Bladder microvascular endothelial cell (primary cell): ENCODE measurements around the gene CHRNE. TPM values are rescaled to one million over a fixed set of nuclear protein-coding genes. Genes with fewer than 3 reads are reported as not detected.

Experiments used
- total RNA-seq: library from RNA; depleted of rRNA; stranded (reverse); fragments of >200 nt; gene quantifications from 2 replicates; pipeline ENCODE4 v1.2.3, GENCODE V29; 2014

Gene CHRNE
- 0.31 and 0.32 TPM in 2 replicates for total RNA-seq

DNA sequence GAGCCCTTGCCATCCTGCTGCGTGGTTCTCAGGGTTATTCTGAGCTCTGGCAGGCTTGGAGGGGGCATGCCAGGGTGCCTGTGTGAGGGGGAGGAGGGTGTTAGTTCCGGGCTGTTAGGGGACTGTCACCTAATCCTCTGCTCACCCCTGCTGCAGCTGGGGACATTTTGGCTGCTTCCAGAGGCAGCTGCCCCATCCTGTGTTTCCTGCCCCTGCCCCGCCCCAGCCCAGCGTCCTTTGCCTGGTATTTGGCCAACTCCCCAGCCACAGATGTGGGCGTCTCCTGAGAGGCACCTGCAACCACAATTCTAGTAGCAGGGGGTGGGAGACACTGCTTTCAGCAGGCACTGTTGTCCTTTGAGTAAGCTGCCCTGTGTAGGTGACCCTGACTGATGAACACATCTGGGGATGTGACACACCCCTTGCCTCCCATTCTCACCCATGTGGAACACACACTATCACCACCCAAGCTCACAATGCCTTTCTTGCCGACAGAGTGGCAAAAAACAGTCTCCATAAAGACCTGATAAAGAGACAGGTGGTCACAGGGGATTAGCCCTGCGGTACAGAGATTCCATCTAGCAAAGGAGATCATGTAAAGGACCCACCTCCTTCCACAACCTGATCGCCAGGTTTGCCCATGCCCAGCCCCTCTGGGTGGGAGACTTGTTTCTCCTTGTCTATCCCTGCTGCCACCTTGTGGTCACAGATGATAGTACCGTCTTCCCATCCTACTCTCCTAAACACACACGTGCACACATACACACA lies at the start of gene CHRNE:
TSS of gene CHRNE (minus strand) at position 48 of the 768 bp plus-strand sequence. CDS start at position 13, 35 bp downstream.

DNA sequence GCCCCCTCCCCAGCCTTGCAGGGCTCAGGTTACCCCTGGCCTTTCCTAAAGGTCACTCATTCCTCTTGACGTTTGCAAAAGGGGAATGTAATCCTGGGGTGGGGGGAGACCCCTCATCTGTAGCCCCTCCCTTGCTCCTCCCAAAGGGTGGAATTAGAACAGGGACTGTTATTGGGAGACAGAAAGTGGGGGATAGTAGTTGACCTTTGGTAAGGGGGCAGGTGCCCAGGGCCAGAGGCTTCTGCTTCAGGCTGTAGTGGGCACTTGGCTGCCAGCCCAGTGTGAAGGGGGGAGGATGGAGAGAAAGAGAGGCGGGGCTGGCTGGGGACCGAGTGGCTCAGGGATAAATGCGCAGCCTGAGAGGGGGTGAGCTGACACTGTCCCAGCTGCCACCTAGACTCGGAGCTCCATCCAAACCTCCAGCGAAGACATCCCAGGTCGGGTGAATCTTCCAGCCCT lies 47.9 kb upstream of the CHRNE start, which contains the start of gene ENO3:
TSS of gene ENO3 (plus strand) at position 374 of the 459 bp plus-strand sequence. CDS start 711 bp downstream, outside the sequence.

DNA sequence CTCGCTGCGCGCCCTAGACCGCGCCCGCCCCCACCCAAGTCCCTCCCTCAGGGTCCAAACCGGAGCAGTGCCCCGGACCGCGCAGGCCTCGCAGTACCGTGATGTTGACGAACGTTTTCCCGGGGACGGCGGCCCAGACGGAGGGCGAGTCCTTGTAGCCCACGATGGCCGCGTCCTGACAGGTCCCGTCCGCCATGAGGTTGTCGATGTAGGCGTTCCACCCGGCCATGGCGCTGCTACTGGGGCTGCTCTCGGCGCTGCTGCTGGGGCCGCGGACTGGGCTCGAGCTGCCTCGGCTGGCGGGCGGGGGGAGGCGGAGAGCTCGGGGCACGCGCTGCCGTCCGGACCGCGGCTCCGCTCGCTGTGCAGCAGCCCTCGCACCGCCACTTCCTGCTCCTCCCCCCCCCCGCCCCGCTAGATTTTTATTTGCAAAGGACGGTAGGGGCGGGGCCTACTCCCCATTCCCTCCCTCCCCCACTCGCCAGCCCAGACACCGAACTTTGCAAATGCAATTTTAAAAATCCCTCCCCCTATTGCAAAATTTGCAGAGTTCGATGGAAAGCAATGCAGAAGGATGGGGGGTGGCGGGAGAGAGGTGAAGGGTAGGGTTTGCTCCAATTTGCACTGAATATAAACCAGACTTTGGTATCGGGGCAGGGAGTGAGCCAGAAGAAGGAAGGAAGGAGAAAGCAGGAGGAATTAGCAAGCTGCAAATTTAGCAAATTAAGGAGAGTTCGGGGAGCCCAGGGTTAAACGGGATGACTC lies 45.5 kb upstream of the CHRNE start, which contains the start of gene PFN1:
TSS of gene PFN1 (minus strand) at position 365 of the 765 bp plus-strand sequence. CDS start at position 229, 136 bp downstream.

DNA sequence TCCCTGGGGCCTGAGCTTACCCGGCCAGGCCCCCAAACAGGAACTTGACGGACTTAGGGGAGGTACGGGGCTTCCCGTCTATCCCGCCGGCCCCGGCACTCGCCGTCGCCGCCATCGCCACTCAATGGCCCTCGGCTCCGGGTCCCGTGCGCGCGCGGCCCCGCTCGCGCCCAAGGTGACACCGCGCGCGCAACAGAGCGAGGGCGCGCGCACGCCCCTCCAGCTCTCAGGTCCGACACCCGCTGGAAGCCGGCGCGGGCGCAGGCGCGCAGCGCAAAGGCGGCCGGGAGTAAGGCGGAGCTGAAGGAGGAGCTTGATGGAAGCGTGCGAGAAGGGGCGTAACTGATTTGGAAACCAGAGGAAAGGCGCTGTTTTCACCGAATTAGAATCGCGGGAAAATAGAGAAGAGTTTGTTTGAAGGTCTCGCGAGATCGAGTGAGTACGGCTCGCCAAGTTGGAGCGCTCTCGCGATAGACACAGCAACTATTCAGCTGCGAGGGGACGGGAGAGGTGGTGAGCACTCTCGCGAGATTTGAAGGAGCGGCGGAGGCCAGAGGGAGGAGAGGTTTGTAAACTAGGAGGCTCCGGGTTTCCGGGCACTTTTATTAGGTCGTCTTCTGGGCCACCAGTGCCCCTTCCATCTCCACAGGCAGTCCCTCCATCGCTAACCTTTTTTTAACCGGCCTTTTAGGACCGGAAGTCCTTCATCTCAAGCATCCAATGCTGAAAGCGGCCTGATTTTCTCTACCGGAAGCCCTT lies 37.1 kb upstream of the CHRNE start, which contains the start of the genes RNF167 and SLC25A11:
TSS of gene RNF167 (plus strand) at position 473 of the 759 bp plus-strand sequence. CDS start 642 bp downstream, outside the sequence.
TSS of gene SLC25A11 (minus strand) at position 251 of the 759 bp plus-strand sequence. CDS start at position 115, 136 bp downstream.

DNA sequence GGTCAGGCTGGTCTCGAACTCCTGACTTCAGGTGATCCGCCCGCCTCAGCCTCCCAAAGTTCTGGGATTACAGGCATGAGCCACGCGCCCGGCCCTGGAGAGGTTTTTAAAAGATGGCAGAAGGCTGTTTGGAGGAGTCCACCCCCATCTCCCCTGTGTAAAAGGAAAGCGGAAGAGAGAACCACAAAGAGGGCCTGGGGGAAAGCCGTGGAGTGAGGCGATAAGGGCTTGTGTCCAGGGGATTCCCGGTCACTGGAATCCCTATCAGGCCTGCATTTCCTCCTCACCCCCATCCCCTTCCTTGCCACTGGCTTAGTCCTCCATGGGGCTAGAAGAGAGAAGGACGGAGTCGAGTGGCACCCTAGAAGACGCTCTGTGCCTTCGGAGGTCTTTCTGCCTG lies 29.1 kb upstream of the CHRNE start, which contains the start of gene GP1BA:
TSS of gene GP1BA (plus strand) at position 315 of the 400 bp plus-strand sequence. CDS start 328 bp downstream, outside the sequence.

DNA sequence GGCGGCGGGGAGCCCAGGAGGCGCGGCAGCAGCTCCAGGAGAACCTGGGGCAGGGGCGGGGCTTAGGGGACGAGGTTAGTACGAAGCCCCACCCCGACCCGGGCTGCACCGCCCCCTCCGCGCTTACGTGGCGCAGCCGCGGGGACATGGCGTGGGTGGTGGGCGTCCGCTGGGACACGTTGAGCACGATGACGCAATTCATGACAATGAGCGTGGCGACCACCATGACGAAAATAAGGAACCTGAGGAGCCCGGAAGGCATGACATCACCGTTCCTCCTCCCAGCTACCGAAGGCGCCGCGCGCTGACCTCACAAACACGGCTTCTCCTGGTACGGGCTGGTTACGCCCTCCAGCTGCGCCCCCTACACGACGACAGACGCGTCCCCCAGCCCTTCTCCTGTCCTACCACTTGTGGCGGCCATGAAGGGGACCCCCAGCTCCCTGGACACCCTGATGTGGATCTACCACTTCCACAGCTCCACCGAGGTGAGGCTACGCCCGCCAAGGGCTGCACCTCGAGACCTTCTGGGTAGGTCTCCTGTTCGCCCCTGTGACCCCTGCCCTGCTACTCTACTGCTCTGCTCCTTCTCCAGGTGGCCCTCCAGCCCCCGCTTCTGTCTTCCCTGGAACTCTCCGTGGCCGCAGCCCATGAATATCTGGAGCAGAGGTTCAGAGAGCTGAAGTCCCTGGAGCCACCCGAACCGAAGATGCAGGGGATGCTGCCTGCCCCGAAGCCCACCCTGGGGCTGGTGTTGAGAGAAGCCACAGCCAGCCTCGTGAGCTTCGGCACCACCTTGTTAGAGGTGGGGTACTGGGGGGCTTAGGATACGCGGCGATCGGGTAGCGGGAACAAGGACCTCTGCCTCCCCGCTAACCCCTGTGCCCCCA lies 3.3 kb downstream of the CHRNE start, which contains the start of gene C17orf107:
TSS of gene C17orf107 (plus strand) at position 196 of the 890 bp plus-strand sequence. CDS start at position 423, 227 bp downstream.

Other genes with a start within 250 kb of the CHRNE start
- 8.4 and 37.8 TPM in 2 replicates for gene PELP1, start 199.0 kb downstream of the CHRNE start, total RNA-seq
- gene ARRB2, start 192.5 kb downstream of the CHRNE start, total RNA-seq = 3.9 and 6.3 TPM in 2 replicates
- gene MED11, start 171.7 kb downstream of the CHRNE start, total RNA-seq = 9.2 and 9.8 TPM in 2 replicates
- 0.19 TPM in 1 of 2 replicates, not detected in the other for gene ZMYND15, start 163.3 kb downstream of the CHRNE start, total RNA-seq
- 1.3 and 2.6 TPM in 2 replicates for gene CXCL16, start 163.2 kb downstream of the CHRNE start, total RNA-seq
- not detected in 2 replicates for gene TM4SF5, start 131.2 kb downstream of the CHRNE start, total RNA-seq
- 0.13 TPM in 1 of 2 replicates, not detected in the other for gene VMO1, start 116.7 kb downstream of the CHRNE start, total RNA-seq
- gene GLTPD2, start 114.1 kb downstream of the CHRNE start, total RNA-seq = not detected in 2 replicates
- 139 and 176 TPM in 2 replicates for gene PSMB6, start 106.9 kb downstream of the CHRNE start, total RNA-seq
- gene PLD2, start 95.9 kb downstream of the CHRNE start, total RNA-seq = 26.4 and 39.3 TPM in 2 replicates
- gene MINK1, start 69.8 kb downstream of the CHRNE start, total RNA-seq = 30.0 and 78.7 TPM in 2 replicates
- 0.49 and 1.1 TPM in 2 replicates for gene C17orf107, start 3.6 kb downstream of the CHRNE start, total RNA-seq
- 0.13 TPM in 1 of 2 replicates, not detected in the other for gene GP1BA, start 29.2 kb upstream of the CHRNE start, total RNA-seq
- 45.8 and 61.3 TPM in 2 replicates for gene SLC25A11, start 36.9 kb upstream of the CHRNE start, total RNA-seq
- 13.4 and 18.6 TPM in 2 replicates for gene RNF167, start 37.2 kb upstream of the CHRNE start, total RNA-seq
- 789 and 1,108 TPM in 2 replicates for gene PFN1, start 45.4 kb upstream of the CHRNE start, total RNA-seq
- gene ENO3, start 48.0 kb upstream of the CHRNE start, total RNA-seq = 1.6 and 4.7 TPM in 2 replicates
- gene SPAG7, start 64.7 kb upstream of the CHRNE start, total RNA-seq = 44.0 and 53.9 TPM in 2 replicates
- gene CAMTA2, start 84.6 kb upstream of the CHRNE start, total RNA-seq = 6.5 and 14.0 TPM in 2 replicates
- 0.25 and 0.32 TPM in 2 replicates for gene INCA1, start 94.4 kb upstream of the CHRNE start, total RNA-seq
- 91.3 and 158 TPM in 2 replicates for gene KIF1C, start 94.9 kb upstream of the CHRNE start, total RNA-seq
- gene SLC52A1, start 132.3 kb upstream of the CHRNE start, total RNA-seq = under 0.01 and 0.19 TPM in 2 replicates
- gene ZFP3, start 175.4 kb upstream of the CHRNE start, total RNA-seq = 0.97 and 1.7 TPM in 2 replicates
- 4.0 and 5.5 TPM in 2 replicates for gene ZNF232, start 208.8 kb upstream of the CHRNE start, total RNA-seq
- not detected in 2 replicates for gene USP6, start 212.9 kb upstream of the CHRNE start, total RNA-seq